ENCODE measurements around the gene VEPH1.

GRCh38 chr3:157259825-157260224 lies 243.4 kb downstream of the VEPH1 start:
- no peak for TF ChIP-seq REST (IDR thresholded peaks at IDR 0.05; ENCODE audit: insufficient read depth in 1 of 2, low read depth in 2 of 2, low read length in 1 of 2)
- TF ChIP-seq CTCF (IDR thresholded peaks at IDR 0.05): no peak
- no peak for TF ChIP-seq POLR2AphosphoS5 (IDR thresholded peaks at IDR 0.05; ENCODE audit: low read depth, low read length)
